ENCODE measurements around the gene L1CAM.
A peak's percentile ranks its signal among the peaks of the same experiment; 100 is the strongest.

The L1CAM gene

DNA sequence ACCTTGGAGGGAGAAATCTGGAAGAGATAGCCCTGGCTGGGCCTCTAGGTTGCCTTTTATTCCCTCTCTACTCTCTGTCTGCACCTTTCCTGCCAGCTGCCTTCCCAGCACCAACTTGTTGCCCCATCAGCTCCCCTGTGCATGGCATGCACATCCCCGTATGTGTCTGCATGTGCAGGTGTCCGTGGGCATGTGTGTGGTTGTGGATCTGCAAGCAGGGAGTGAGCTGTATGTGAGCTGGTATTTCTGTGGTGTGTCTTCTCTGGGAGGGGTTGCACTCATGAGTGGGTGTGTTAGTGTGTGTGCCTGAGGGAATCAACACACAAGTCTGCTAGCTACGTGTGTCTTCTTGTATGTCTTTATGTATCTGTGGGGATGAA lies 9.9 kb downstream of the L1CAM start:
- DNase-seq, result no peak

DNA sequence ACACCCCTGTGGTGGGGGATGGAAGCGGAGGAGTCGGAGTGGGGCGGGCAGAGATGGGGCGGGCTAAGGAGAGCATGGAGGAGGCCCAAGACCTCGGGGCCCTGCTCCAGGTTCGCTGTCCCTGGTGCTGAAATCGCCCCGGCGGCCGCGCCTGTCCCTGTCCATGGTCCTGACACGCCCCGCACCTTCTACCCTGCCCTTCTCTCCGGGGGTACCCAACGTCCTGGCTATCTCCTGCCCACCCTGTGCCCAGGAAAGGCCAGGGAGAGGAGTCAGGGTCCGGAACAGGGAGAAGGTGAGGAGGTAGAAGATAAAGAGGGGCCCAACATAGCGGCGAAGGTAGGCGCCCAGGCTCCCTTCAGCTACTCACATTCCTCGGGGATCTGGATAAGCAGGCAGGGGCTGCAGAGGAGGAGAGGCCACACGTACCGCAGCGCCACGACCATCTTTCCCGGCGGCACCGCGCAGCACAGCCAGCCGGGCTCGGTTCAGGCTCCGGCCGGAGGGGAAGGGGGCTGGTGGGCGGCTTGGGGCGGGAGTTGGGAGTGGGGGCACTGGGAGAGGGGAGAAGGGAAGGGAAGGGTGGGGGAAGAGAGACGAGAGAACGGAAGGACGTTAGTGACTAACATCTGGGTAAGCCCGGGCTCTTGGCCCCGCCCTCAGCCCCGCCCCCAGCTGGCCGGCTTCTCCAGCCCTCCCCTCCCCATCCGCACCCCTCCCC lies 10.4 kb downstream of the L1CAM start:
- DNase-seq, result peak in 1 of 2 experiments; percentile 62

DNA sequence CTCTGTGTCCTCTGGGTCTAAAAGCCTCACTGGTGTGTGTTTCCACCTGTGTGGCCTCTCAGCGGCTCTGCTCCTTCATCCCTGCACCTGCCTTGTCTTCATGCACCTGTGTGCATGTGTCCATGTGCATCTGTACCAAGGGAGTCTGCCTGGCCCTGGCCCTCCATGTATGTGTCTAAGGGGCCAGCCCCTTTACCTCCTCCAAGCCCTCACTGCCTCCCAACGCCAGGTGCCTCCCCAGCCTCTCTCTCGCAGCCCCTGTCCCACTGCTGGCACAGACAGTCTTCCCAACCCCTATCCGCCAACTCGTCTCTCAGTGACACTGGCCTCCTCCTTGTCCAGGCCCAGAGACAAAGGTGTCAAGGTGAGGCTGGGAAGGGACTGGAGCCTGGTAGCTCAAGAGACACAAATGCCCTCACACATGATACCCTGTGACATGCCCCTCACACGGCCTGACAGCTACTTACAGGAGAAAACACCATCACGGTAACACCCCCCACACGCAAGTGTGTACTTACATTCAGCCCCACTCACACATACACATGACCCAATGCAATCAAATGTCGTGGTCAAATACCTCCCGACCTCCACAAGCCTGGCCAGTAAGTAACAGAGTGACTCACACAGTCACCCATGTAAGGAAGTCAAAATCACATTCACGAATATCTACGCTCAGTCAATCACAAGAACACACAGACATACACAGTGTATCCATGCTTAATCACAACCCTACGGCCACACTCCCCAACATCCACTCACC lies 11.4 kb downstream of the L1CAM start:
- DNase-seq, result no peak

DNA sequence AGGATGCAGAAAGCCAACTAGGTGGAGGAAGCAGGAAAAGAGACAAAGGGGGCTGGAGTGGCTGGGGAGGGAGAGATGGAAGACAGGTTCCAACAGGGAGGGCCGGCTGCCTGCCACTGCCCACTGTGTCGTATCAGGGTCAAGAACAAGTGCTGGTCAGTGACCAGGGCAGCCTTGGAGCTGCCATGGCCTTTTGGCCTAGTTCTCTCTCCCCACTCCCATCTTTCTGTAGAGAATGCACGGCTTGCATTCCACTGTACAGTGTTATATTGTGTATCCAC lies 11.9 kb downstream of the L1CAM start:
- DNase-seq, result no peak

DNA sequence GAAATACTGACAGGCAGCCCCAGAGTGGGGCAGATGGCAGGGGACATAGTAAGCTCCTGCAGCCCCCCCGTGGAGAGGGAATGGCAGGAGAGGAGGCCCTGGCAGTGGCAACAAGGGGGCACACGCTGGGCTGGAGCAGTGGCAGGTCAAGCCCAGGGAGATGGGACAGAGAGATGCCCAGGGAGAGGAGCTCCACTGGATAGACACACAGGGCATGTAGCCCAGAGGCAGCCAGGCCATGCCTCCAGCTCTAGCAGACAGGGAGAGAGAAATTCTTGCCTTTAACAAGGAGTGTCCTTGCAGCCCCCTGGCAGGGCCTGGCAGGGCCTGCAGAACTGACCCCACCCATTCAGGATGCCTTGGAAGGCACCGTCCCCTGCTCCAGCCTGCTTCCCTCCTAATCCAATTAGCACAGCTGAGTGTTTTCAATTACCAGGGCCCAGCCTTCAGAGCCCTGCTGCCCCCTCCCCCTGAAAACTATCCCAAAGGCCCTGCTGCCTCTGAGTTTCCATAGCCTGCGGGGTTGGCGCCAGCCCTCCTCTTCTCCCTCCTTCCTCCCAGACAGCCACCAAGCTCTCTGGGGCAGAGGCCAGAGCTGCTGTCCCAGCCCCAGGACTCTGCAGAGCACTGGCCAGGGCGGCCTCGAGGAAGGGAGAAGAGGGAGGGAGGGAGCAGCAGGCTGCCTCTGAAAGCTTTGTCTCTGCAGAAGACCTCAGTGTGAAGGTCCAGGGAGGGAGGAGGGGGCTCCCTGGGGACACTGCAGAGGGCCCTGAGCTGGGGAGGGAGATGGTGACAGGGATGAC lies 12.5 kb downstream of the L1CAM start:
- no peak for DNase-seq

DNA sequence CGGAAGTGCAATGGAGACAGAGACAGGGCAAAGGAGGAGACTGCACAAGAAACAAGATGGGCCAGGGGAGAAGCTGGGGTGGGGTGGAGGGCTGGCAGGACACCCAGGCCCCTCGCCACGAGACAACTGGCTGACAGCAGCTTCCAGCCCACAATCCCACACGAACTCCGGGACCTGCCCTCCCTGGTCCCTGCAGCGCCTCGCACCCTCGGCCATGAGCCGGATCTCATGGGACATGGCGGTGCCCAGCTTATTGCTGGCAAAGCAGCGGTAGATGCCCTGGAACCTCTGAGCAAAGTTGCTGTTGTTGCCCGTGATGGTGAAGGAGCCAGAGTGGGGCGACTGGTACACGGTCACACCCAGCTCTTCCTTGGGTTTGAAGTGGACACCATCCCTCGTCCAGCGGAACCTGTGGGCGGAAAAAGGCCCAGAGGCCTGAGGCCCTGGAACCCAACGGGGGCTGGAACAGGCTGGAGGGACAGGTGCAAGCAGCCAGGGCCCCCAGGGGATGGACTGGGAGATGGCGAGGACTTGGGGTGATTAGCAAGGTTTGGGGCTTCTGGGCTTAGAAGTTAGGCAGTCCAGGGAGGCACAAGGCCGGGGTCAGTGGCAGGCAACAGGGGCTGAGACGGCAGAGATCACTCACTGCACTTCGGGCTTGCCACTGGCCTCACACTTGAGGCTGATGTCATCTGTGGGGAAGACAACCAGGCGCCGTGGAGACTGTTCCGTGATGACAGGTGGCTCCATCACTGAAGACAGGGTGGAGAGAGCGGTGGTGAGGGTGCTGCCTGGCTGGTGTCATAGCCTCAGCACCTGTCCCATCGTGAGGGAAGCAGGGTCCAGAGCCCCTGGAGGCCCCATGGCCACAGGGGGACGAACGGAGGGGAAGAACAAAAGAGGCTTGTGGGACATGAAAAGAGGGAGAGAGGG lies 13.8 kb downstream of the L1CAM start:
- no peak for DNase-seq

DNA sequence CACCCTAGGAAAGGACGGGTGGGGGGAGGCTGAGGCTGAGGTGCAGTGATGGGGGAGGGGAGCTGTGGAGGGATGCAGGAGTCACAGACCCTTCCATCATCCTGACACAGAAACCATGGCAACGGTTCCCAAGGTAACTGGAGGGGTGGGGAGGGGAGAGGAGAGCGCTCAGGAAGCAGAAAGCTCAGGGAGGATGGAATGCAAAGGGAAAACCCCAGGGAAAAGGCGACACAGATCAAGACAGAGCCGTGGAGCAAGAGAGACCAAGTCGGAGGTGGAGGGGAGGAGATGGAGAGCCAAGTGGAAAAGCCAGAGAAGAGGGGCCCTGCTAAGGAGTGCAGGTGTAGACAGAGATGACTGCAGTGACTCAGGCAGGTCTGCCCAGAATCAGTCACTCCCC lies 14.5 kb downstream of the L1CAM start:
- DNase-seq, result no peak

DNA sequence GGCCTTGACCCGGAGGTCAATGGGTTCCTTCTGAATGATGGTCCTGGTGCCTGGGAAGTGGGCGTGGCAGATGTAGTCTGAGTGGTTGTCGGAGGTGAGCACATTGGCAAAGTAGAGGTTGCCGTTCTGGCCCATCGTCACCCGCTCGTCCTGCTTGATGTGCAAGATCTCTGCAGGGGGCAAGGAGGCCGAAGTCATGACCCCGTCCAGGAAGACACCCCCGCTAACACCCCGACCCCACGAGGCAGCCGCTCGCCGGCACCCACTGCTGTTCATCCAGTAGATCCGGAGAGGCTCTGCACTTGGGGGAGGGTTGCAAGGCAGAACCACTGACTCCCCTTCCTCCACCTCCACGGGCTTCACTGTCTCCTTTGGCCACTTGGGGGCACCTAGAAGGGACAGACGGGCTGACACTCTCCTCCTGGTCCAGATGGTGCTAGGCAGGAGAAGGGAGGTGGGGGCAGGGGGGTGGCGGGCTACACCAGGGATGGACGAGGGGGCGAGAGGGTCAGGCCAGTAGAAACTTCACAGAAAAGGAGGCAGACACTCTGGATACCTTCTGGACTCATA lies 15.1 kb downstream of the L1CAM start:
- DNase-seq, result no peak

DNA sequence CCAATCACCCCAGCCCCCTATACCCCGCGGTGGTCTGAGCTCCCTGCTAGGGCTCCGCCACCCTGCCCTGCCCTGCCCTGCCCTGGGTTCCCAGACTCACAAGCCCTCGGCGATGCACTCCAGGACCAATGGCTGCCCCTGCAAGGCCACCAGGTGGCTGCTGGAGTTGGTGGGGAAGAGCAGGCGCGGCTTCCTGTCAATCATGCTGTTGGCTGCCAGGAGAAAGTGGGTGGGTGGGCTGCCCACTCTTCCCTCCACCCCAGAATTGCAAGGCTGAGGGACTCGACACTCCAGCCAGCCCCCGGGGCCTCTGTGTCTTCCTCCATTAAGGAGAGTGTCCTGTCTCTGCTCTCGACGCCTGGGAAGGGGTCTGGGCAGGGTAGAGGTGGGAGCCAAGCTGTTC lies 15.7 kb downstream of the L1CAM start:
- DNase-seq, result no peak

DNA sequence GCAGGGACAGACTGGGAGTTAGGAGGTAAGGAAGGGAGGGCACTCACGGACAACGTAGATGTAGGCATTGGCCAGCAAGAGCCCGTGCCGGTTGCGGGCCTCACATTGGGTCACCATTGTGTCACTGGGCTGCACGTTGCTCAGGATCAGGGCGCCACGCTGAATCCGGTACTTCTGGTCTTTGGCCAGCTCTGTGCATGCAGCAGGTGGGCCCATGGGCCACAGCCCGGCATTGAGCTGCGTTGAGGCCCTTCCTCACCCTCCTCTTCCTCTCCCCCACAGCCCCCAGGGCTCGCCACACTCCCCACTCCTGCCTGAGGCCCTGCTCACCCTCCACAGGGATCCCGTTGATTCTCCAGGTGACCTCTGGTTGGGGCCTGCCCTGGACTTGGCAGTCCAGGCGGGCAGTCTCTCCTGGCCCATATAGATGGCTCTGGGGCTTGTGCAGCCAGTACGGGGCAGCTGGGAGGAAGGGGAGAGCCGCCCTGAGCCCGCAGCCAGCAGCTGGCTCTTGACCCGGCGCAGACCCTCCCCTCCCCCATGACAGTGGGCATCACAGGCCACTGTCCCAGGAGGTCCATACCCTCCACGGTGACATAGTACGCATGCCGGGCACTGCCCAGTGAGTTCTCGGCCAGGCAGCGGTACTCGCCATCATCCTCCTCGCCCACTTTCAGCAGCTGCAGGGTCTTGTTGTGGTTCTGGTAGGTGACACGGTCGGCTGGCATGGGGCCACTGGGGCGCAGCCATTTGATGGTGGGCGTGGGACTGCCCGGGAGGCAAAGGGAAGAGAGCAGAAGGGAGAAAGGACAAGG lies 16.3 kb downstream of the L1CAM start:
- no peak for DNase-seq

DNA sequence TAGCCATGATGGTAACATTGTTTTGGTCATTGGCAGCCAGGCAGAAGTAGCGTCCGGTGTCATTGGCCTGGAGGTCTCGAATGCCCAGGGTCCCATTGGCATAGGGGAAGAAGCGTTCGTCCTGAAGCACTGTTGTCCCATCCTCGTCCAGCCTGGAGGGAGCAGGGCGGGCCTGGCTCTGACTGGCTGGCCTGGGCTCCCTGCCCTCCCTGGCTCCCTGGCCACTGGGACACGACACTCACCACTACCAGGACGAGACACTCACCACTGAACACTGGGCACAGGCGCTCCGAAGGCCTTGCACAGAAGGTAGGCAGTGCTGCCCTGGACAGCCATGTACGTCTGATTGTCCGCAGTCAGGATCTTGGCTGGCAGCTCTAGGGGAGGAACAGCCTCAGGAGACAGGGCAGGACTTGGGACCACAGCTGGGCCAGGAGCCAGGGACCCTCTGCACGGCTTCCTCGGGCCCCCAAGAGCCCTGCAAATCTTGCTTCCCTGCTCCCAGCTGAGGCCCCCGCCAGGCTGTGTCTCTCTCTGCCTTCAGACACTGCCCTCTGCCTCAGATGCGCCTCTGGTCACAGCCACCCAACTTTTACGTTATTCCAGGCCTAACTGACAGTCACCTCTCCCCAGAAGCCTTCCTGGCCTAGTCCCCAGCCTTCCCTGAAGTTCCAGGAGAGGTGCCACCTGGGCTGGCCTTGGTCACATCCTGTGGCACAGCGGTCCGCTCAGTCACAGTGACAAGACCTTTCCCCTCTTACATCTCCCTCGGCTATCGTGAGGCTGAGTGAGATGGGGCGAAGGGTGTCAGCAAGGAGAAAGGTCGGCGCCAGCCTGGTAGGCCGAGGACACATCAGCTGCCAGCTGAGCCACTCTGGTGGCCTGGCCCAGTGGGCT lies 17.1 kb downstream of the L1CAM start:
- DNase-seq, result no peak

DNA sequence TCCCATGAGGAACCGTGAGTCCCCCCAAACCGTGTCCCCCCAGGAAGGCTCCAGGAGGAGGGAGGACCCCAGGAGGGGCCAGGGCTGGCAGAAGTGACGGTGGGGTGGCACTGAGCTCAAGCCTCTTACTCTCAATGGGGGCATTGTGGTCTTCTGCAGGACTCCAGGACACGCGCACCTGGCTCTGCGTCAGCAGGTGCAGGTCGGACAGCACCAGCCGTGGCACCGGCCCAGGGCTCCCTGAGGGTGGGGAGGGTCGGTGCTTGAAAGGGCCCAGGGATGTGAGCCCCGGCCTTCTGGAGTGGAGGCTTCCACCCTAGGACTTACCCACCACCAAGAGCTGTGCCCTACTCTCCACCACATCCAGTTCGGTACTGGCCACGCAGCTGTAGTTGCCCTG lies 18.3 kb downstream of the L1CAM start:
- no peak for DNase-seq

DNA sequence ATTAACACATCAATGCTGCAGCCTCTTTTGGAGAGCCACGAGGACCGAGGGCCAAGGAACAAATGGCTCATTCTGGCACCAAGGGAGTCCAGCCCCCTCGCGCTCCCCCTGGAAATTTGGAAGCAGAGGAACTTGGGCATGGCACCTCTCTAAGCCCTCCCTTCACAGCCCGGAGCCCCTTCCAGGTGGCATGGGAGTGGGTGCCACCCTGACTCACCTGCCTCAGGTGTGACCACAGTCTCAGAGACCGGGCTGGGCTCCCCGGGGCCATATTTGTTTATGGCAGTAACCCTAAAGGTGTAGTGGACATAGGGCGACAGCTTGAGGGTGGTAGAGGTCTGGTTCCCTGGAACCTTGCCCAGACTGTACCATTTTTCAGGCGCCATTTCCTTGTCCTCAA lies 18.8 kb downstream of the L1CAM start:
- DNase-seq, result no peak

DNA sequence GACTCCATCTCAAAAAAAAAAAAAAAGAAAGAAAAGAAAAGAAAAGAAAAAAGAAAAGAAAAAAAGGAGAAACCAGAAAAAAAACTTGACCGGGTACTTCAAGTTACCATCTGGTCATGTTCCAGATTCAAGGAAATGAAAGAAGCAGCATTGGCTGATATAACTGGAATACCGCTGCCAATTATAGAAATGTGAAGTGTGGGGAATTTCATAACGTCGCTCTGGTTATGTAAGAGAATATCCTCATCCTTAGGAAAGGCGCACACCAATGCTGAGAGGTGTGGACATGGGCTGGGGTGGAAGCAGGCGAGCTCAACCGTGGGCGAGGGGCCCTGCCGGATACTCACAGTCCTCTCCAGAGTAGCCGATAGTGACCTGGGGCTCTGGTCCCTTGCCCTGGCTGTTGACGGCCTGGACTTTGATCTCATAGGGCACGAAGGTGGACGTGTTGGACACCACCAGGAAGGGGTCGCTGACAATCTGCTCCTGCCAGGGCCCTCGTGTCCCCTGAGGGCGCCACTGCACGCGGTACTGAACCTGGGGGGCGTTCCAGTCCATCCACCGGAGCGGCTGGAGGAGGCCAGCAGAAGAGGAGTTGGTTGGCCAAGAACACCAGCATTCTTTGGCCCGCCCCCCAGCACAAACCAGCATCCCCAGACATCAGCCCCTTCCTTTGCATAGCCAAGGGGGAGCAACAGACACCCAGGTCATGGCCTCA lies 19.5 kb downstream of the L1CAM start:
- no peak for DNase-seq

DNA sequence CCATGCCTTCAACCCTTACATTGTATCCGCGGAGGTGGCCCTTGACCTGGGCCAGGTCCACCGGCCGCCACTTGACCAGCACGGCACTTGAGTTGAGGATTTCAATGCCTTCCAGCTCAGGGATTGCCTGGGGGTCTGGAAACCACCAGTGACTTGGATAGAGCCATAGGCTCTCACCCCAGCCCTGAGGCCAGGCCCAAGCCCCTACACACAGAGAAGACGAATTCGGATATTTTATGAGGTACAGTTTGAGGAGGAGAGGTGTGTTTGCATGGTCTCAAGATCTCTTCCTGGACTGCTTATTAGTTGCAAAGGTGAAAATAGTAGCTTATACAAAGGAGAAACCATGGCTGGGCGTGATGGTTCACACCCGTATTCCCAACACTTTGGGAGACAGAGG lies 20.3 kb downstream of the L1CAM start:
- DNase-seq, result no peak

DNA sequence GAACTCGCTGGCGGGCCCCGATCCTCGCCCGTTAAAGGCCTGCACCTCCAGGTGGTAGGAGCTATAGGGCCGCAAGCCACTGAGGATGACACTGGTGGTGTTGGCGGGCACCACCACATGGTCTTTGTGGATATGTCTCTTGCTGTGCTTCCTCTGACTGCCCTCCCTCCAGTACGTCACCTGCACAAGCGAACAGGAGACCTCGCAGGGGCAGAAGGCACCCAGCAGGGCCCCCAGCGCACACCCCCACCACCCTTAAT lies 20.7 kb downstream of the L1CAM start:
- DNase-seq, result no peak

DNA sequence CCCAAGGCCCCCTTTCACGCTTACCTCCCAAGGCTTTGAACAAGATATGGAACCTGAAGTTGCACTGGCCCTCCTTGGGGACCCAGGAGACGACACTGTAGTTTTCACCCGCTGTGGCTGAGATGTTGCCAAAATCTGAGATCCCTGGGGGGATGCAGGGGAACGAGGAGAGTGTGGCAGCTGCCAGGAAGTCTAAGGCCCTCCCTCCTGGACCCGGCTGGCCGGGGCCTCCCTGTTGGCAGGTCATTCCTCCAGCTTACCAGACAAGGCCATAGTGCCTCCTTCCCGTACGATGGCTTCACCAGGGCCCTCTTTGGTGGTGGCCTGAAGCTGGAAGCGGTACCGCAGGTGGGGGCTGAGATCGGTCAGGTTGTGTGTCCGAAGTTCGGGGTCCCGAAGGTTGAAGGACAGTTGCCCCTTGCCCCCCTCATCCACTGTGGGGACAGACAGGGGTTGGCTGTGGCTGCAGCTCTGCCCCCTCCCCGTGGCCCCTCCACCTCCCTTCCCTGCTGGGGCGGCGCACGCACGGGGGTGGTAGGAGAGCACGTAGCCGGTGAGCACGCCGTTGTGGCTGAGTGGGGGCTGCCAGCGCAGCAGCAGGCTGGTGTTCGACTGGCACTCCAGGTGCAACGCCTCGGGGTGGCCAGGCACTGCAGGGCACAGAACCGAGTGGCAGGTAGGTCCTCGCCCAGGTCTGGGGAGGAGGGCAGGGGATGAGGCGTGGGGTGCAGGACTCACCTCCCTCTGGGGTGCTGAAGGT lies 21.2 kb downstream of the L1CAM start:
- DNase-seq, result no peak

DNA sequence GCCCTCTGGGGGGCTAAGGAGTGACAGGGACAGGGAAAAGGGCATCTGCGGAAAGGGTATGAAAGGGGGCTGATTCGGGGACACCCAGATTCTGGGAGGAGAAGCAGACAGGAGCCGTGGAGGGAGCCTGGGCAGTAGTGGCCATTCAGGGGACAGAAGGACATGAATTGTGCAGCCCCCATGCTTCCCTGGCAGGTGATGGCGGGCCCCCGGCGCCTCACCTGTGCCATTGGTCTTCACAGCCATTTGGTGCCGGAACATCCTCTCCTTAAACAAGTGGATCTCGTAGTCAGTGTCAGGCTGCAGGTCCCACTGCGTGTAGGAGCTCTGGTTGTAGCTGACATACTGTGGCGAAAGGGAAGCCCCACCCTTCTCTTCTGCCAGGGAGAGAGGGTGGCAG lies 21.9 kb downstream of the L1CAM start:
- no peak for DNase-seq

DNA sequence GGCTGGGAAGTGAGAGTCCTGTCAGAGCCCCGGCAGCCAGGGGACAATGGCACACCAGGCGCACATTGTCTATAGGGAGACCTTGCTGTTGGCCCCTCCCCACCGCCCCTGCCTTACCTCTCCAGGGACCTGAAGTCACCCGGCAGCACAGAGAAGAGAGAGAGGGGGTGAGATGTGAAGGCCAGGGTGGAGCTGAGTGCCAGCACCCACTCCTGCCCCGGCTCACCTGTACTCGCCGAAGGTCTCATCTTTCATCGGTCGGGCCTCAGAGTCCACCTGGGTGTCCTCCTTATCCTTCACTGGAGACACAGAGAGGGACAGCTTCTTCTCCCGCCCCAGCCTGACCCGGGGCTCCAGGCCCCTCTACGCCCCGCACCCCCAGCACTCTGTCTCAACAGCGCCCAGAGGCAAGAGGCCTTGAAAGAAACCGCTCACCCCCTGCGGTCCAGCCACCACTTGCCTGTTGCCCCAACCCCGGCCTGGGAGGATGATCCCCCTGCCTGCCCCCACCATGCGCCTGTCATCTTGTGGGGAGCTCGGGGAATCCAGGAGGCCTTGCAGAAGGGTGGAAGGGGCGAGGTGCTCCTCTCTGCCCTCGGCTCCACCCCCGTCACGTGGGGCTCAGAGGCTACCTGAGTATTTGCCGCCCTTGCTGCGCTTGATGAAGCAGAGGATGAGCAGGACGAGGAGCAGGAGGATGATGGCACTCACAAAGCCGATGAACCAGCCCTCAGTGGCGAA lies 22.6 kb downstream of the L1CAM start:
- no peak for DNase-seq
